Measurements from ENCODE around the gene KLRC1.
"Not testable (repeated sequence)": the region's sequence is repeated elsewhere in the genome, so short reads cannot be mapped to it uniquely, and the experiment has no call there.

DNA sequence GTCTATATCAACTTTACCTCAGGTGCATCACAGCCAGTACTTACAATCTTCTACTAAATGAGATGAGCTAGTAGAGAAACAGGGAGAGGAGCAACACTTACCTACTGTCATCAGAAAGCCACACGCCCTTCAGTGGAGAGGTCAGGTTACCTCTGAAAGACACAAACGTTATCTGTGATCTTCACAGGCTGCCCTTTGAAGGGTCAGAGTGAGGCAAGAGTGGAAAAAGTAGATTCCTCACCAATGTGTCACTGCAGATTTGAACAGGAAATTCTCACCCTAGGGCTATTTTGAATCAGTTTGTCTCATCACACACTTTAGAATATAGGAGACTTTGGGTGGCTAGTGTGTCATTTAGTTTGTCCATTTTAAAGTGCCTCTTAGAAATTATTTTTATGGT, 15.6 kb downstream of the KLRC1 start:
- not testable (repeated sequence) for TF ChIP-seq EZH2phosphoT487 (IDR thresholded peaks at IDR 0.05; ENCODE audit: borderline replicate concordance); JUND (IDR thresholded peaks at IDR 0.05)

All from HCT116 (cell line).